Measurements from ENCODE around the gene ADAMTS18.

ADAMTS18 gene

GRCh38 chr16:77449208-77449607 lies 14.4 kb upstream of the ADAMTS18 start:
- Histone ChIP-seq H3K27ac (ENCODE audit: extremely low read depth, low read depth, low read length) (no peak overlapping the region), H3K36me3 (ENCODE audit: control insufficient read depth in 2 of 2, insufficient read depth in 1 of 2, low read length in 2 of 2) (no peaks in the 10 kb centered on the region), H3K4me1 (ENCODE audit: control insufficient read depth, insufficient read depth, low read length) (peaks cover 23% of the 10 kb centered on the region), H3K4me3 (ENCODE audit: low read depth, low read length) (no peak overlapping the region), H3K9me3 (ENCODE audit: control insufficient read depth, insufficient read depth, low read depth, low read length) (no peaks in the 10 kb centered on the region)
- TF ChIP-seq SETDB1 (IDR thresholded peaks at IDR 0.05; ENCODE audit: insufficient read length, low read length): no peak
- peak; percentile 70 for TF ChIP-seq REST (tag by site-specific recombination; IDR thresholded peaks at IDR 0.05)
- TF ChIP-seq, protein P1, sequence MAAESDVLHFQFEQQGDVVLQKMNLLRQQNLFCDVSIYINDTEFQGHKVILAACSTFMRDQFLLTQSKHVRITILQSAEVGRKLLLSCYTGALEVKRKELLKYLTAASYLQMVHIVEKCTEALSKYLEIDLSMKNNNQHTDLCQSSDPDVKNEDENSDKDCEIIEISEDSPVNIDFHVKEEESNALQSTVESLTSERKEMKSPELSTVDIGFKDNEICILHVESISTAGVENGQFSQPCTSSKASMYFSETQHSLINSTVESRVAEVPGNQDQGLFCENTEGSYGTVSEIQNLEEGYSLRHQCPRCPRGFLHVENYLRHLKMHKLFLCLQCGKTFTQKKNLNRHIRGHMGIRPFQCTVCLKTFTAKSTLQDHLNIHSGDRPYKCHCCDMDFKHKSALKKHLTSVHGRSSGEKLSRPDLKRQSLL (tag by site-specific recombination; IDR thresholded peaks at IDR 0.05): no peak
- 0 out of 2 replicates have a peak, but pooled peaks have one; percentile 11 for TF ChIP-seq FEZF1 (tag by site-specific recombination; IDR thresholded peaks at IDR 0.05)
- ChIA-PET POLR2A (no interaction called here), CTCF (interaction anchor here (0.6 to 0.8 kb wide), 2 partner anchors 135 to 214 kb away, joined by 4 to 5 read pairs; no protein-coding TSS in a partner anchor)

GRCh38 chr16:77445324-77445723 lies 10.5 kb upstream of the ADAMTS18 start:
- H3K27ac ChIP-seq (ENCODE audit: extremely low read depth, low read depth, low read length): no peak overlapping the region
- H3K4me3 ChIP-seq (ENCODE audit: low read depth, low read length): no peak overlapping the region
- POLR2A ChIA-PET: no interaction called here
- CTCF ChIA-PET: interaction anchor here (0.6 to 1.1 kb wide), 4 partner anchors 9 to 138 kb away, joined by 3 read pairs; no protein-coding TSS in a partner anchor
- no peaks in the 10 kb centered on the region for H3K36me3 ChIP-seq (ENCODE audit: control insufficient read depth in 2 of 2, insufficient read depth in 1 of 2, low read length in 2 of 2)
- TF ChIP-seq, protein P2, sequence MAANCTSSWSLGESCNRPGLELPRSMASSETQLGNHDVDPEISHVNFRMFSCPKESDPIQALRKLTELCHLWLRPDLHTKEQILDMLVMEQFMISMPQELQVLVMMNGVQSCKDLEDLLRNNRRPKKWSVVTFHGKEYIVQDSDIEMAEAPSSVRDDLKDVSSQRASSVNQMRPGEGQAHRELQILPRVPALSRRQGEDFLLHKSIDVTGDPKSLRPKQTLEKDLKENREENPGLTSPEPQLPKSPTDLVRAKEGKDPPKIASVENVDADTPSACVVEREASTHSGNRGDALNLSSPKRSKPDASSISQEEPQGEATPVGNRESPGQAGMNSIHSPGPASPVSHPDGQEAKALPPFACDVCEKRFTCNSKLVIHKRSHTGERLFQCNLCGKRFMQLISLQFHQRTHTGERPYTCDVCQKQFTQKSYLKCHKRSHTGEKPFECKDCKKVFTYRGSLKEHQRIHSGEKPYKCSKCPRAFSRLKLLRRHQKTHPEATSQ (tag by site-specific recombination; IDR thresholded peaks at IDR 0.05): no peak
- TF ChIP-seq ZNF366 (tag by site-specific recombination; conservative IDR thresholded peaks at IDR 0.05) (0 out of 2 replicates have a peak, but pooled peaks have one; percentile 24), ZNF112 (tag by site-specific recombination; IDR thresholded peaks at IDR 0.05) (no peak), ZNF629 (tag by site-specific recombination; IDR thresholded peaks at IDR 0.05) (peak; percentile 61), SP7 (tag by site-specific recombination; IDR thresholded peaks at IDR 0.05) (peak; percentile 25; the same call in 1 of the 2 replicates), ZNF660 (tag by site-specific recombination; IDR thresholded peaks at IDR 0.05) (peak; percentile 73; the same call in 1 of the 2 replicates), ZBTB17 (tag by site-specific recombination; IDR thresholded peaks at IDR 0.05) (no peak), SALL2 (tag by site-specific recombination; IDR thresholded peaks at IDR 0.05; ENCODE audit: borderline replicate concordance) (no peak), SCRT2 (tag by site-specific recombination; IDR thresholded peaks at IDR 0.05) (0 out of 2 replicates have a peak, but pooled peaks have one; percentile 16), ZNF398 (tag by site-specific recombination; IDR thresholded peaks at IDR 0.05) (peak; percentile 23; the same call in 1 of the 2 replicates)
- TF ChIP-seq, protein P3, sequence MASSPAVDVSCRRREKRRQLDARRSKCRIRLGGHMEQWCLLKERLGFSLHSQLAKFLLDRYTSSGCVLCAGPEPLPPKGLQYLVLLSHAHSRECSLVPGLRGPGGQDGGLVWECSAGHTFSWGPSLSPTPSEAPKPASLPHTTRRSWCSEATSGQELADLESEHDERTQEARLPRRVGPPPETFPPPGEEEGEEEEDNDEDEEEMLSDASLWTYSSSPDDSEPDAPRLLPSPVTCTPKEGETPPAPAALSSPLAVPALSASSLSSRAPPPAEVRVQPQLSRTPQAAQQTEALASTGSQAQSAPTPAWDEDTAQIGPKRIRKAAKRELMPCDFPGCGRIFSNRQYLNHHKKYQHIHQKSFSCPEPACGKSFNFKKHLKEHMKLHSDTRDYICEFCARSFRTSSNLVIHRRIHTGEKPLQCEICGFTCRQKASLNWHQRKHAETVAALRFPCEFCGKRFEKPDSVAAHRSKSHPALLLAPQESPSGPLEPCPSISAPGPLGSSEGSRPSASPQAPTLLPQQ (tag by site-specific recombination; IDR thresholded peaks at IDR 0.05): peak; percentile 67
- H3K9me3 ChIP-seq (ENCODE audit: control insufficient read depth, insufficient read depth, low read depth, low read length): no peaks in the 10 kb centered on the region
- H3K4me1 ChIP-seq (ENCODE audit: control insufficient read depth, insufficient read depth, low read length): peaks cover 12% of the 10 kb centered on the region

All from HEK293 (cell line).